ENCODE measurements around the gene ADAM12. TPM values are rescaled to one million over a fixed set of nuclear protein-coding genes. Genes with fewer than 3 reads are reported as not detected.

Gene ADAM12
- total and polyA plus RNA-seq, 2 donors (not counting 3 experiments of a cell fraction or from before 2014, with no cell fraction given): 0.22 to 0.33 TPM

DNA sequence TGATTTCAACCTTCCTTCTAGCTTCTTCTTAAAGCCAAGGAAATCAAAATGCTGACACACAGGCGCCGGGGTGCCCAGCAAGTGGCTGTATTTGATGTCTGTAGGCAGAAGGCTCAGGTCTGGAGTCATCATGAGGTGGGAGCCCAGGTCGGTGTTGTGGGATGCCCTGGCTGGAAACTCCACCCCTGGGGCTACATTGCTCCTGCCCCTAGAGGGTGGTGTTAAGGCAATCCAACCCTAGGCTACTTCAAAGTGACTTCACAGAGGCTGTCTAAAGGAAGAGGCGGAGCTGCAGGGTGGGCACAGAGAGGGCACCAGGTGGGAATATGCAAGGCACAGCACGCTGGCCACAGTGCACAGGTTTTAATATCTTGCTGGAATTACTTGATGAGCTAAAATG, 200.9 kb downstream of the ADAM12 start:
- H3K9ac ChIP-seq (replicated peaks; ENCODE audit: extremely low read depth, insufficient read depth, low read length): no peak overlapping the region
- ChIA-PET CTCF (no interaction called here), POLR2A (no interaction called here)
- H2AFZ ChIP-seq (ENCODE audit: low read depth, low read length): no peak overlapping the region
- no peaks in the 10 kb centered on the region for H3K79me2 ChIP-seq (ENCODE audit: control insufficient read depth, insufficient read depth, low read length)
- no peaks in the 10 kb centered on the region for H4K20me1 ChIP-seq (replicated peaks; ENCODE audit: control insufficient read depth, extremely low read depth, insufficient read depth, low read length)
- no peak overlapping the region for H3K4me3 ChIP-seq (replicated peaks in 1 of 3; ENCODE audit: insufficient read depth in 1 of 3, low read depth in 1 of 3, low read length in 3 of 3)
- H3K27me3 ChIP-seq (ENCODE audit: control insufficient read depth in 2 of 2, insufficient read depth in 2 of 2, low read length in 2 of 2): no peaks in the 10 kb centered on the region
- intact Hi-C loops (cut with micrococcal nuclease): no loop called here
- H3K4me2 ChIP-seq (ENCODE audit: insufficient read depth, low read length): no peak overlapping the region
- H3K27ac ChIP-seq (ENCODE audit: insufficient read depth, low read depth, low read length): no peak overlapping the region
- TF ChIP-seq EZH2 (IDR thresholded peaks at IDR 0.05; ENCODE audit: borderline replicate concordance, low read depth, low read length, severe bottlenecking): no peak
- TF ChIP-seq POLR2AphosphoS5 (IDR thresholded peaks at IDR 0.05; ENCODE audit: insufficient read depth, low read depth, low read length): no peak
- TF ChIP-seq FOS (IDR thresholded peaks at IDR 0.05; ENCODE audit: borderline replicate concordance, insufficient read depth, low read length): no peak
- TF ChIP-seq, protein P1, sequence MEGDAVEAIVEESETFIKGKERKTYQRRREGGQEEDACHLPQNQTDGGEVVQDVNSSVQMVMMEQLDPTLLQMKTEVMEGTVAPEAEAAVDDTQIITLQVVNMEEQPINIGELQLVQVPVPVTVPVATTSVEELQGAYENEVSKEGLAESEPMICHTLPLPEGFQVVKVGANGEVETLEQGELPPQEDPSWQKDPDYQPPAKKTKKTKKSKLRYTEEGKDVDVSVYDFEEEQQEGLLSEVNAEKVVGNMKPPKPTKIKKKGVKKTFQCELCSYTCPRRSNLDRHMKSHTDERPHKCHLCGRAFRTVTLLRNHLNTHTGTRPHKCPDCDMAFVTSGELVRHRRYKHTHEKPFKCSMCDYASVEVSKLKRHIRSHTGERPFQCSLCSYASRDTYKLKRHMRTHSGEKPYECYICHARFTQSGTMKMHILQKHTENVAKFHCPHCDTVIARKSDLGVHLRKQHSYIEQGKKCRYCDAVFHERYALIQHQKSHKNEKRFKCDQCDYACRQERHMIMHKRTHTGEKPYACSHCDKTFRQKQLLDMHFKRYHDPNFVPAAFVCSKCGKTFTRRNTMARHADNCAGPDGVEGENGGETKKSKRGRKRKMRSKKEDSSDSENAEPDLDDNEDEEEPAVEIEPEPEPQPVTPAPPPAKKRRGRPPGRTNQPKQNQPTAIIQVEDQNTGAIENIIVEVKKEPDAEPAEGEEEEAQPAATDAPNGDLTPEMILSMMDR (IDR thresholded peaks at IDR 0.05; ENCODE audit: extremely low read depth in 1 of 2, insufficient read depth in 1 of 2, low read depth in 1 of 2, low read length in 2 of 2): no peak
- TF ChIP-seq GATA2 (IDR thresholded peaks at IDR 0.05; ENCODE audit: insufficient read depth, insufficient read length, low read depth, low read length): no peak
- TF ChIP-seq POLR2A (IDR thresholded peaks at IDR 0.05; ENCODE audit: low read depth, low read length): no peak
- TF ChIP-seq, protein P2, sequence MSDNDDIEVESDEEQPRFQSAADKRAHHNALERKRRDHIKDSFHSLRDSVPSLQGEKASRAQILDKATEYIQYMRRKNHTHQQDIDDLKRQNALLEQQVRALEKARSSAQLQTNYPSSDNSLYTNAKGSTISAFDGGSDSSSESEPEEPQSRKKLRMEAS (IDR thresholded peaks at IDR 0.05; ENCODE audit: insufficient read depth, insufficient read length): no peak
- TF ChIP-seq JUN (IDR thresholded peaks at IDR 0.05; ENCODE audit: borderline replicate concordance, insufficient read depth, insufficient read length, low read depth): no peak
- no peak for TF ChIP-seq MYC (IDR thresholded peaks at IDR 0.05; ENCODE audit: low read depth, low read length)
- no peaks in the 10 kb centered on the region for H3K36me3 ChIP-seq (ENCODE audit: control insufficient read depth in 2 of 2, extremely low read depth in 1 of 2, insufficient read depth in 2 of 2, low read length in 2 of 2)
- dilution Hi-C loops (cut with MboI; ENCODE audit: extremely low pct_ligation_motif_present, low sequenced_read_pairs): no loop called here
- FAIRE-seq (no peak), DNase-seq (ENCODE audit: low read depth, low spot score) (no peak)
- no TSS peak for BruUV-seq (replicated peaks)
- H3K4me1 ChIP-seq (ENCODE audit: control insufficient read depth, extremely low read depth, insufficient read depth, low read length): no peaks in the 10 kb centered on the region
- no peaks in the 10 kb centered on the region for H3K9me1 ChIP-seq (replicated peaks; ENCODE audit: control insufficient read depth, extremely low read depth, insufficient read depth, low read length)
- no peaks in the 10 kb centered on the region for H3K9me3 ChIP-seq (replicated peaks; ENCODE audit: control insufficient read depth, insufficient read depth, low read length)
